ENCODE measurements around the gene POU2F1.

- TF ChIP-seq CTCF (IDR thresholded peaks at IDR 0.05; ENCODE audit: poor library complexity, severe bottlenecking) (no peak), EZH2 (IDR thresholded peaks at IDR 0.05; ENCODE audit: borderline replicate concordance, insufficient read depth, low read length, poor library complexity, severe bottlenecking) (no peak), EP300 (conservative IDR thresholded peaks at IDR 0.05; ENCODE audit: poor library complexity, severe bottlenecking) (no peak), POLR2AphosphoS5 (IDR thresholded peaks at IDR 0.05) (no peak), TAF1 (IDR thresholded peaks at IDR 0.05; ENCODE audit: low read depth) (no peak)
- TF ChIP-seq, protein P1, sequence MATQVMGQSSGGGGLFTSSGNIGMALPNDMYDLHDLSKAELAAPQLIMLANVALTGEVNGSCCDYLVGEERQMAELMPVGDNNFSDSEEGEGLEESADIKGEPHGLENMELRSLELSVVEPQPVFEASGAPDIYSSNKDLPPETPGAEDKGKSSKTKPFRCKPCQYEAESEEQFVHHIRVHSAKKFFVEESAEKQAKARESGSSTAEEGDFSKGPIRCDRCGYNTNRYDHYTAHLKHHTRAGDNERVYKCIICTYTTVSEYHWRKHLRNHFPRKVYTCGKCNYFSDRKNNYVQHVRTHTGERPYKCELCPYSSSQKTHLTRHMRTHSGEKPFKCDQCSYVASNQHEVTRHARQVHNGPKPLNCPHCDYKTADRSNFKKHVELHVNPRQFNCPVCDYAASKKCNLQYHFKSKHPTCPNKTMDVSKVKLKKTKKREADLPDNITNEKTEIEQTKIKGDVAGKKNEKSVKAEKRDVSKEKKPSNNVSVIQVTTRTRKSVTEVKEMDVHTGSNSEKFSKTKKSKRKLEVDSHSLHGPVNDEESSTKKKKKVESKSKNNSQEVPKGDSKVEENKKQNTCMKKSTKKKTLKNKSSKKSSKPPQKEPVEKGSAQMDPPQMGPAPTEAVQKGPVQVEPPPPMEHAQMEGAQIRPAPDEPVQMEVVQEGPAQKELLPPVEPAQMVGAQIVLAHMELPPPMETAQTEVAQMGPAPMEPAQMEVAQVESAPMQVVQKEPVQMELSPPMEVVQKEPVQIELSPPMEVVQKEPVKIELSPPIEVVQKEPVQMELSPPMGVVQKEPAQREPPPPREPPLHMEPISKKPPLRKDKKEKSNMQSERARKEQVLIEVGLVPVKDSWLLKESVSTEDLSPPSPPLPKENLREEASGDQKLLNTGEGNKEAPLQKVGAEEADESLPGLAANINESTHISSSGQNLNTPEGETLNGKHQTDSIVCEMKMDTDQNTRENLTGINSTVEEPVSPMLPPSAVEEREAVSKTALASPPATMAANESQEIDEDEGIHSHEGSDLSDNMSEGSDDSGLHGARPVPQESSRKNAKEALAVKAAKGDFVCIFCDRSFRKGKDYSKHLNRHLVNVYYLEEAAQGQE (IDR thresholded peaks at IDR 0.05; ENCODE audit: borderline replicate concordance), result no peak
Measured at GRCh38 chr1:167288390-167289074, 67.8 kb downstream of the POU2F1 start.
